ENCODE data around the gene RAB3GAP1. TPM values are rescaled to one million over a fixed set of nuclear protein-coding genes. Genes with fewer than 3 reads are reported as not detected.

RAB3GAP1 gene
- total and polyA plus RNA-seq, 7 donors: 24.5 to 52.7 (median 38.5) TPM

DNA sequence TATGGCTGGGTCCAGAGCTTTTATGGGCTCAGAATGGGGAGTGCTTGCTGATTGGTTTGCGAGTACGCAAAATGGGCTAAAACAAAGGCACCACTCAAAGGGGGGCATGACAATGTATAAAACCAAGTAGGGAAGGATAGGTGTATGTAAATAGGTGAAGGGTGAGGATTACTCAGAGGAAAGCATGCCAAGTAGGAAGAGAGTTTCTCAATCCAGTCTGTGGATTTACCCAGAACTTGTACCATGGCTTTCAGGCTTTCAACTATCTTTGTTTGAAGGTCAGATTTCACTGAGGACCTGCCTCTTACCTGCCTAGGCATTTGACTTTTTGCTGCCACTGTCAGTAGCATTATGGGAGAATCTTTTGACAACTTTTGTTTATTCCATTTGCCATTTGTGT is 92.3 kb downstream of the RAB3GAP1 start:
- intact Hi-C loops (cut with DNase I): no loop called here
- 98 to 100% (median 98%) methylated on average over 2 of the region's 2 CpGs for WGBS, 3 donors
- Histone ChIP-seq H3K9me3 (peaks cover 22% of the 10 kb centered on the region), H3K4me3 (no peak overlapping the region), H3K36me3 (ENCODE audit: insufficient read depth in 1 of 2, low read depth in 1 of 2) (peaks cover 3 to 47% of the 10 kb centered on the region in 2 donors), H3K27ac (no peak overlapping the region), H3K4me1 (no peaks in the 10 kb centered on the region), H3K27me3 (ENCODE audit: insufficient read depth in 3 of 3, low read length in 2 of 3) (no peaks in the 10 kb centered on the region)
- DNase-seq (no peak), ATAC-seq (no peak)
- TF ChIP-seq, protein P1, sequence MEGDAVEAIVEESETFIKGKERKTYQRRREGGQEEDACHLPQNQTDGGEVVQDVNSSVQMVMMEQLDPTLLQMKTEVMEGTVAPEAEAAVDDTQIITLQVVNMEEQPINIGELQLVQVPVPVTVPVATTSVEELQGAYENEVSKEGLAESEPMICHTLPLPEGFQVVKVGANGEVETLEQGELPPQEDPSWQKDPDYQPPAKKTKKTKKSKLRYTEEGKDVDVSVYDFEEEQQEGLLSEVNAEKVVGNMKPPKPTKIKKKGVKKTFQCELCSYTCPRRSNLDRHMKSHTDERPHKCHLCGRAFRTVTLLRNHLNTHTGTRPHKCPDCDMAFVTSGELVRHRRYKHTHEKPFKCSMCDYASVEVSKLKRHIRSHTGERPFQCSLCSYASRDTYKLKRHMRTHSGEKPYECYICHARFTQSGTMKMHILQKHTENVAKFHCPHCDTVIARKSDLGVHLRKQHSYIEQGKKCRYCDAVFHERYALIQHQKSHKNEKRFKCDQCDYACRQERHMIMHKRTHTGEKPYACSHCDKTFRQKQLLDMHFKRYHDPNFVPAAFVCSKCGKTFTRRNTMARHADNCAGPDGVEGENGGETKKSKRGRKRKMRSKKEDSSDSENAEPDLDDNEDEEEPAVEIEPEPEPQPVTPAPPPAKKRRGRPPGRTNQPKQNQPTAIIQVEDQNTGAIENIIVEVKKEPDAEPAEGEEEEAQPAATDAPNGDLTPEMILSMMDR (IDR thresholded peaks at IDR 0.05): no peak

DNA sequence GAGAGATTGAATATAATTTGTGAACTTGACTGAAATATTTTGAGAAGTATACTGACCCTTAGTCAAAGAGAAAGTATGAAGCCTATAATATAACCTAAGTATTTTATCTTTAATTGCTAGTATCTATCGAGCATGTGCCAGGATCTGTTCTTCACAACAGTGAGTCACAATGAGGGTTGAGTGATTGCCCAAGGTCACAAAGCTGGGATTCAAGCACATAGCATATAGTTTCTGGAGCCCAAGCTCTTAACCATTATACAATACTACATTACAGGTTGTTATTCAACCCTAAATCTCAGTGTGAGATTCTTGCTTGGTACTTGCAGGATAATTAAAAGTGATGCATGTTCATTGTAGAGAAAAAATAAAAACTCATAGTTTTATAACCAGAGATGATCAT is 97.2 kb downstream of the RAB3GAP1 start:
- Histone ChIP-seq H3K36me3 (ENCODE audit: insufficient read depth in 1 of 2, low read depth in 1 of 2) (peaks cover 11 to 54% of the 10 kb centered on the region in 2 donors), H3K27ac (no peak overlapping the region), H3K9me3 (no peaks in the 10 kb centered on the region), H3K27me3 (ENCODE audit: insufficient read depth in 3 of 3, low read length in 2 of 3) (no peaks in the 10 kb centered on the region), H3K4me1 (no peaks in the 10 kb centered on the region), H3K4me3 (no peak overlapping the region)
- no peak for DNase-seq
- peak in 2 of 4 donors; percentile 56 to 61 for ATAC-seq
- intact Hi-C loops (cut with DNase I): no loop called here
- TF ChIP-seq, protein P1 (IDR thresholded peaks at IDR 0.05): no peak
- 71 to 85% (median 83%) methylated on average over 1 of the region's 1 CpG for WGBS, 3 donors

DNA sequence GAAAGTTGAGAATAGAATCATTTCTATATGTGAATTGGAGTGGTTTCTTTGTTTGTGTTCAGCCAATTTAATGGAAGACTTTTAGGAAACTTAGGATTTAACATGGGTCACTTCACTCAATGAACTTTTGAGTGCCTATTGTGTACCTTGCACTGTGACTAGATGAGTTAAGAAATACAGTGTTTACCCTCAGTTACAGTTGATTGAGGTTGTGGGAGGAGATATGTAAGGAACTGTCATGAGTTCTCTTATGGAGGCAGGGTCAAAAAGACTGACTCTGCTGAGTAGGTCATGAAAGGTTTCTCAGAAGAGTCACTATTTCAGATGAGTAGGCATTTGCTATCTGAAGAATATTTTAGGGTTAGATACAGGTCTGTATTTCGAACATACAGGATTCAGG is 98.6 kb downstream of the RAB3GAP1 start:
- intact Hi-C loops (cut with DNase I): loop anchor here (10.0 kb wide), 2 partner anchors 594 to 614 kb away; partner anchors contain the start of gene UBXN4 (in 1 of the 2)
- Histone ChIP-seq H3K27me3 (ENCODE audit: insufficient read depth in 3 of 3, low read length in 2 of 3) (no peaks in the 10 kb centered on the region), H3K36me3 (ENCODE audit: insufficient read depth in 1 of 2, low read depth in 1 of 2) (peaks cover 11 to 61% of the 10 kb centered on the region in 2 donors), H3K9me3 (no peaks in the 10 kb centered on the region), H3K4me3 (no peak overlapping the region), H3K4me1 (no peaks in the 10 kb centered on the region), H3K27ac (no peak overlapping the region)
- ATAC-seq (no peak), DNase-seq (no peak)
- TF ChIP-seq, protein P1 (IDR thresholded peaks at IDR 0.05): no peak
- 88 to 96% (median 91%) methylated on average over 1 of the region's 1 CpG for WGBS, 3 donors

DNA sequence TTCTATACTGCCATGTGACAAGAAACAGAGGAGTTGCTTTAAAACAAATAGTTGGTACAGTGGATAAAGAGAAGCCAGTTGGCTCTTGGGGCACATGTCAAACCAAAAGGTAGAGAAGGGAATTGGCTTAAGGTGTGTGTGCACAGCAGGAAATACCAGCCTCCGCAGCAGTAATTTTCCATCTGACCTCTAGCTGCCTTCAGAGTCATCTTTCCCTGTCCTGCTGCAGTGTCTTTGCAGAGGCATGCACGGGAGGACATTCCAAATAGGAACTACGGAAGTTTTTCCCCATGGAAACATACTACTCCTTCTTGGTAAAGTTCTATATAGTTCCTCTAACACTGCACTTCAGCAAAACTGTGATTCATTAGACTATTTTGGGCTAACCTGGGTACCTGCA is 99.5 kb downstream of the RAB3GAP1 start:
- TF ChIP-seq, protein P1 (IDR thresholded peaks at IDR 0.05): no peak
- no peak overlapping the region for H3K4me3 ChIP-seq
- H3K4me1 ChIP-seq: no peaks in the 10 kb centered on the region
- peaks cover 11 to 70% of the 10 kb centered on the region in 2 donors for H3K36me3 ChIP-seq (ENCODE audit: insufficient read depth in 1 of 2, low read depth in 1 of 2)
- H3K9me3 ChIP-seq: no peaks in the 10 kb centered on the region
- no peak overlapping the region for H3K27ac ChIP-seq
- intact Hi-C loops (cut with DNase I): loop anchor here (10.0 kb wide), 2 partner anchors 593 to 613 kb away; partner anchors contain the start of gene UBXN4 (in 1 of the 2)
- DNase-seq: no peak
- no peaks in the 10 kb centered on the region for H3K27me3 ChIP-seq (ENCODE audit: insufficient read depth in 3 of 3, low read length in 2 of 3)
- no peak for ATAC-seq
- 68 to 78% (median 68%) methylated on average over 3 of the region's 3 CpGs for WGBS, 3 donors

DNA sequence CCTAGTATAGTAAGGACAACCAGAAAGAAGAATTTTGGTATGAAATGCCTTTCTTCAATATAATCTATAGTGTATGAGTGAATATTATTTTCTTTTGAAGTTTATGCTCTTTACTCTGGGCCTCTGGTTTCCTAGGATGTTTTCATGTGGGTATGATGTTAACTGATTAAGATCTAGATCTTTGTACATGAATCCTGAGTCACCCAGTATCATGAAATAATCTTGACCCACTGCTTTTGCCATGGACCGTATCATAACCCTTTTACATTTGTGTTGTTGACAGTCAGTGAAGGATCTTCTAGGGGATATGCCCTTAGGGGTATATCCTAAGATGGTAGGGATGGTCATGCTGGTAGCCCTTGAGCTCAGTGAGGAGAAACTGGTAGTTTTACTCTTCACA is 100.3 kb downstream of the RAB3GAP1 start:
- WGBS, 3 donors: 93 to 96% (median 94%) methylated on average over 1 of the region's 1 CpG
- no peak for DNase-seq
- H3K4me3 ChIP-seq: no peak overlapping the region
- peaks cover 11 to 74% of the 10 kb centered on the region in 2 donors for H3K36me3 ChIP-seq (ENCODE audit: insufficient read depth in 1 of 2, low read depth in 1 of 2)
- TF ChIP-seq, protein P1 (IDR thresholded peaks at IDR 0.05): no peak
- H3K27me3 ChIP-seq (ENCODE audit: insufficient read depth in 3 of 3, low read length in 2 of 3): no peaks in the 10 kb centered on the region
- intact Hi-C loops (cut with DNase I): loop anchor here (10.0 kb wide), 2 partner anchors 592 to 612 kb away; partner anchors contain the start of gene UBXN4 (in 1 of the 2)
- no peaks in the 10 kb centered on the region for H3K9me3 ChIP-seq
- H3K27ac ChIP-seq: no peak overlapping the region
- no peaks in the 10 kb centered on the region for H3K4me1 ChIP-seq
- no peak for ATAC-seq
